ENCODE data around the gene RFX8. TPM values are rescaled to one million over a fixed set of nuclear protein-coding genes. Genes with fewer than 3 reads are reported as not detected.

The RFX8 gene
- total RNA-seq, 4 donors from 2014 or later = 0.52 to 0.84 TPM; not detected in 2

DNA sequence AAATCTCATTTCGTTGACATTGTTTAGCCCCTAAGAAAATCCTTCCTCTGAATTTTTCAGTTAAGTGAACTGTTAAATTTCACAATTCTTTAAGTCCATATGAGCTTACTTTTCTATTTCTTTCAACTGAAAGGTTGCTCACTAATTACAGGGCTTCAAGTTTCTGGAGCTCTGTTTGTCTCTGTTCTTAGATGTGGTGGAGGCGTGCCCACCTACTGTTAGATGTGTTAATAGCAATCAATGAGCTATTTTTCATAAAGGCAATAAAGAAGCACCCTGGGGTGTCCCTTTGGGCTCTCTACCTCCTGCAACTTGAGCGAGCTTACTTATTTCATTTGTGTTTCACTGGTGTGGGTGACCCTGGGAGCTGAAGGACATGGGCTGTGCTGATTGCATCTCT lies 112.6 kb downstream of the RFX8 start:
- H3K4me3 ChIP-seq (ENCODE audit: low read depth, poor library complexity, severe bottlenecking) = no peak overlapping the region
- TF ChIP-seq POLR2A (IDR thresholded peaks at IDR 0.05) = no peak
- TF ChIP-seq, protein P1, sequence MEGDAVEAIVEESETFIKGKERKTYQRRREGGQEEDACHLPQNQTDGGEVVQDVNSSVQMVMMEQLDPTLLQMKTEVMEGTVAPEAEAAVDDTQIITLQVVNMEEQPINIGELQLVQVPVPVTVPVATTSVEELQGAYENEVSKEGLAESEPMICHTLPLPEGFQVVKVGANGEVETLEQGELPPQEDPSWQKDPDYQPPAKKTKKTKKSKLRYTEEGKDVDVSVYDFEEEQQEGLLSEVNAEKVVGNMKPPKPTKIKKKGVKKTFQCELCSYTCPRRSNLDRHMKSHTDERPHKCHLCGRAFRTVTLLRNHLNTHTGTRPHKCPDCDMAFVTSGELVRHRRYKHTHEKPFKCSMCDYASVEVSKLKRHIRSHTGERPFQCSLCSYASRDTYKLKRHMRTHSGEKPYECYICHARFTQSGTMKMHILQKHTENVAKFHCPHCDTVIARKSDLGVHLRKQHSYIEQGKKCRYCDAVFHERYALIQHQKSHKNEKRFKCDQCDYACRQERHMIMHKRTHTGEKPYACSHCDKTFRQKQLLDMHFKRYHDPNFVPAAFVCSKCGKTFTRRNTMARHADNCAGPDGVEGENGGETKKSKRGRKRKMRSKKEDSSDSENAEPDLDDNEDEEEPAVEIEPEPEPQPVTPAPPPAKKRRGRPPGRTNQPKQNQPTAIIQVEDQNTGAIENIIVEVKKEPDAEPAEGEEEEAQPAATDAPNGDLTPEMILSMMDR (IDR thresholded peaks at IDR 0.05) = no peak
- 85 to 86% methylated on average over 3 of the region's 3 CpGs for WGBS, 2 donors
- DNase-seq (ENCODE audit: low spot score in 2 of 2) = no peak
- intact Hi-C loops (cut with DNase I; ENCODE audit: low total_unique reads) = no loop called here

GRCh38 chr2:101361522-101361921 lies 113.4 kb downstream of the RFX8 start:
- TF ChIP-seq, protein P1 (IDR thresholded peaks at IDR 0.05) = no peak
- no peak for TF ChIP-seq POLR2A (IDR thresholded peaks at IDR 0.05)
- H3K4me3 ChIP-seq (ENCODE audit: low read depth, poor library complexity, severe bottlenecking) = no peak overlapping the region
- WGBS, 2 donors = 35 to 51% methylated on average over 2 of the region's 2 CpGs
- no peak for DNase-seq (ENCODE audit: low spot score in 2 of 2)
- intact Hi-C loops (cut with DNase I; ENCODE audit: low total_unique reads) = no loop called here

DNA sequence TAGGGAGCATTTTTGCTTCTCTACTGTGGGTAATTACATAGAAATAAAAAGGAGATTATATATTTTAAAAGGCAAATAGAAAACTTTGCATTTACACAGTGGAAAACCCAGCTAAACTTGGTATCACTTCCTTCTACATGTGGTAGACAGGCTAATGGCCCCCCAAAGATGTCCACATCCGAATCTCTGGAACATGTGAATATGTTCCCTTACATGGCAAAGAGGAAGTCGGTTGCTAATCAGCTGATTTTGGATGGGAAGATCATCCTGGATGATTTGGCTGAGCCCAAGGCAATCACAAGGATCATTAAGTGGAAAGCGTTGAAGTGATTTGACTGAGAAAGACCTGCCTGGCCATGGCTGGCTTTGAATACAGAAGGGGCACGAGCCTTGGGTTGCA lies 113.8 kb downstream of the RFX8 start:
- peak in 1 of 2 donors; percentile 10 for DNase-seq (ENCODE audit: low spot score in 2 of 2)
- TF ChIP-seq, protein P1 (IDR thresholded peaks at IDR 0.05) = no peak
- no peak for TF ChIP-seq POLR2A (IDR thresholded peaks at IDR 0.05)
- no peak overlapping the region for H3K4me3 ChIP-seq (ENCODE audit: low read depth, poor library complexity, severe bottlenecking)
- 53 to 56% methylated on average over 4 of the region's 4 CpGs for WGBS, 2 donors
- intact Hi-C loops (cut with DNase I; ENCODE audit: low total_unique reads) = no loop called here

GRCh38 chr2:101360232-101360631 lies 114.7 kb downstream of the RFX8 start:
- TF ChIP-seq, protein P1 (IDR thresholded peaks at IDR 0.05) = no peak
- no peak for TF ChIP-seq POLR2A (IDR thresholded peaks at IDR 0.05)
- intact Hi-C loops (cut with DNase I; ENCODE audit: low total_unique reads) = no loop called here
- 44 to 52% methylated on average over 4 of the region's 4 CpGs for WGBS, 2 donors
- no peak overlapping the region for H3K4me3 ChIP-seq (ENCODE audit: low read depth, poor library complexity, severe bottlenecking)
- DNase-seq (ENCODE audit: low spot score in 2 of 2) = no peak

DNA sequence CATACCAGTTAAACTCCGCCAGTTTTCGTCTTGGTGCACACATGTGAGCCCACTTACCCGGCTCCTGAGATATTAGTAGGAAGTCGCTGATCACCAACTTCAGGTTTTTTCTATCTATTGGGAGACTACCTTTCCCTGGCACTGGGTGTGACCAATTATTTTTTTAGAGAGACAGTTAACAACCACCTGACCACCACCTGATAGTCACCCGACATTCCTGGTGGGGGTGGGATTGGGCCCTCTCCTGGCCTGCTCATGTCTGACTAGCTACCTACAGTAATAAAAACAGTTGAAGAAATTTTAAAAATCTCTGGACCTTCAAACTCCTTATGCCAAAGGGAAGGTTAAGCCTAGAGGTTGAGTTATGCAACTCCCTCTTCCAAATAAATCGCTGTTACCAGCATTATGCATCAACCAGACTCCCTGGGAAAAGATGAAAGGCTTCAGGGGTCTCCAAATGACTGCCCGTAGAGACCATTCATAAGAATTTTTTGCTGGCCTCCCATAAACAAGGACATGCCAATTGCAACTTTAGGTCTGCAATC lies 115.4 kb downstream of the RFX8 start:
- WGBS, 2 donors = 93 to 96% methylated on average over 7 of the region's 7 CpGs
- H3K4me3 ChIP-seq (ENCODE audit: low read depth, poor library complexity, severe bottlenecking) = no peak overlapping the region
- intact Hi-C loops (cut with DNase I; ENCODE audit: low total_unique reads) = no loop called here

More for the DNA sequence above, 115.4 kb downstream of the RFX8 start:
- DNase-seq (ENCODE audit: low spot score in 2 of 2) = peak in 1 of 2 donors; percentile 15
- TF ChIP-seq POLR2A (IDR thresholded peaks at IDR 0.05) = no peak
- TF ChIP-seq, protein P1 (IDR thresholded peaks at IDR 0.05) = no peak

All from lower leg skin (tissue), 4 donors.